IPS DF 4.7 (cell line): ENCODE data around the gene PERM1.
"Not testable (repeated sequence)": the region's sequence is repeated elsewhere in the genome, so short reads cannot be mapped to it uniquely, and the experiment has no call there.

Source experiments
- DNase-seq: peaks from one replicate; pipeline ENCODE4 v3.0.0-alpha.2; 2013; ENCODE audit warnings: low spot score; ENCODE audit errors: extremely low read depth

Gene PERM1

DNA sequence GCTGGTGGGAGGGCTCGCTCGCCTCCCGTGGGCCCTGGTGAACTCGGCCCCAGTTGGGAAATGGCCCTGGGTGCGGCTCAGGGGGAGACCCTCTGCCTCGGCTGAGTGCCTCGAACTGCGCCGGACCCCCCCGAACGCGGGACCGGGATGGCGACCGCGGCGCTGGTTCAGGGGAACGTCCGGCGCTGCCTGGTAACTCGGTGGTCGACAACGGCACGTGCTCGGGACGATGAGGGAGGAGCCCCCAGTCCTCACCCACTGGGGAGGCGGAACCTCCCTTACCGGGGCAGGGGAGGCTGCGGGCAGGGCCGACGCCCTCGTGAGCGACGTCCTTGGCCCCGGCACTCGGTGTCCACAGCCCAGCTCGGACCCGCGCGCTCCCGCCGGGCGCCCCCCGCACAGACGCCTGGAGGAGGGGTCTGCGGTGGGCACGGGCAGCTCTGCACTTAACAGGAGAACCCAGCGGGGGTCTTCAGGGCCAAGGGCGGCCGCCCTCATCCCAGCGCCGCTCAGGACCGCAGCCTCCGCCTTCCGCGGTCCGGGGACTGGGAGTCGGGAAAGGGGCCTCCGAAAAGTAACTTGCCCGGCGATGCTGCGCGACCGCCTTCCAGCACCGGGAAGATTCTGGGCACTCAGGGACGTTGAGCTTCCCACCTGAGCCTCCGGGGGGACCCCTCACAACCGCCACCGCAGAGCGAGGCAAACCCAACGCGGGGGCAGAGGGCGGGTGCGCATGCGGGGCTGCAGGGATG lies 16.3 kb upstream of the PERM1 start:
- no peak for DNase-seq

DNA sequence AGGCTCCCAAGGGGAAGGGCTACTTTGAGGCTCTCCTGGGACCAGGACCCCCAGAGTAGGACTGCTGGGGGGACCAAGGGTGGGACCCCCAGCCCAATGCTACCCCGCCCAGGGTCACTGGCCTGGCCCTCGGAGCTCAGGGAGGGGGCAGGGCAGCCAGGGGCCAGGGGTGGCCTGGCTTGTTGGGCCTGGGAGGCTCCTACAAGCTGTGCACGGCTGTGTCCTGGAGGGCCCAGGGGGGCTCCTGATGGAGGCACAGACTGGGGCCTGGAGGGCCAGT lies 15.8 kb upstream of the PERM1 start:
- DNase-seq = no peak

DNA sequence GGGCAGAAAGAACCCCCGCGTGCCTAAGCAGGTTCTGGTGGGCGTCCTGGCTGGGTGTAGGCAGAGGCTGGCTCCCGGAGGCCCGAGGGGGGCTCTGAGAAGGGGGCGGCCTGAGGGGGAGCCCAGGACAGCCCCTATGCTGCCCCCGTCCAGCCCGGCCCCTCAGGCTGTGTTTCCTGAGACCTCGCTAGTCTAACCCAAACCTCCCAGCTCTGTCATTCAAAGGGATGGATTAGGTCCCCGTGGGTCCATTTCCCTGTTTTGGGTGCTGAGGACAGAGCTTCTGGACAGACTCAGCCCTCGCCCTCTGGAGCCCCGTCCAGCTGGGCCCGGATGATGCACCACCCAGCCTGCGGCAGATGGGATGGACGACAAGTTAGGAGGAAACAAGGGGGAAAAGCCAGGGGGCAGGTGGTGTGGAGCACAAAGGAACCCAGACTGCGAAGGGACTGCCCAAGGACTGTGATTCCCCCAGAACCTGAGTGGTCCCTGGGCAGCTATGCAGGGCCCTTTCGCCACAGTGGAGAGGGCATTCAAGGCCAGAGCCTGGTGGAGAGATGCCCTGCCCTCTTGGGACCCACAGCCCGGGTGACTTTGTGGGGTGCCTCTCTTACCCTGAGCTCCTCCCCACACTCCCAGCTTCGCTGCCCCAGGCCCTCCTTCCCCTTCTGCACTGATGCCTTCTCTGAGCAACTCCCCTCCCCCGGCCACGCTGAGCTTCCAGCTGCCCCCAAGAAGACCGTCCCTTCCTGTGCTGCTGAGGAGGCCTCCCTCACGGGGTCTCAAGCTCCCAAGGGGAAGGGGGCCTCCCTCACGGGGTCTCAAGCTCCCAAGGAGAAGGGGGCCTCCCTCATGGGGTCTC lies 15.2 kb upstream of the PERM1 start:
- no peak for DNase-seq

DNA sequence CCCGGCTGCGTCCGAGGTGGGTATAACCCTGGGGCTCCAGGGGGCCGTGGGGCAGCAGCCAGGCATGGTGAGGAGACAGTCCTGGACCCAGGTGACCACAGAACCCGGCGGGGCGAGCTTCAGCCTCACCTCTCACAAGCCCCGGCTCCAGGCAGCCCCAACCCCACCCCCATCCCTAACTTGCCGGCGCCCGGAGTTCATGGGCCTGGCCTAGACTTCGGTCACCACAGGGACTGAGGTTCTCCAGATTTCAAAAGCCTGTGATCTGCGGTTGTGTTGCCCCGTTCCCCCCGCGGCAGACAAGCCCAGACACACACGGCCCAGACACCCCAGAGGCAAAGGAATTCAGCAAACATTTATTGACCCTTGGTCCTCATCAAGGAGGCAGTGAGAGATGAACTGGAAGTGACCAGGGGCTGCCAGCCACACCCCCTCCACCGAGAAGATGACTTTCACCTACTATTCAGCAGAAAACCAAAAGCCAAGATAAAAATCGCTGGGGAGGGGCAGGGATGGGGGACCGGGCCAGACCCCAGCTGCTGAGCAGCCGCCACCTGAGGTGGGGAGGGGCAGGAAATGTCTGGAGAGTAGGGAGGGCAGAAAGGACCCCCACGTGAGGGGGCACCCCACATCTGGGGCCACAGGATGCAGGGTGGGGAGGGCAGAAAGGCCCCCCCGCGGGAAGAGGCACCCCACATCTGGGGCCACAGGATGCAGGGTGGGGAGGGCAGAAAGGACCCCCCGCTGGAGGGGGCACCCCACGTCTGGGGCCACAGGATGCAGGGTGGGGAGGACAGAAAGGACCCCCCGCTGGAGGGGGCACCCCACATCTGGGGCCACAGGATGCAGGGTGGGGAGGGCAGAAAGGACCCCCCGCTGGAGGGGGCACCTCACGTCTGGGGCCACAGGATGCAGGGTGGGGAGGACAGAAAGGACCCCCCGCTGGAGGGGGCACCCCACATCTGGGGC lies 14.1 kb upstream of the PERM1 start:
- no peak for DNase-seq

DNA sequence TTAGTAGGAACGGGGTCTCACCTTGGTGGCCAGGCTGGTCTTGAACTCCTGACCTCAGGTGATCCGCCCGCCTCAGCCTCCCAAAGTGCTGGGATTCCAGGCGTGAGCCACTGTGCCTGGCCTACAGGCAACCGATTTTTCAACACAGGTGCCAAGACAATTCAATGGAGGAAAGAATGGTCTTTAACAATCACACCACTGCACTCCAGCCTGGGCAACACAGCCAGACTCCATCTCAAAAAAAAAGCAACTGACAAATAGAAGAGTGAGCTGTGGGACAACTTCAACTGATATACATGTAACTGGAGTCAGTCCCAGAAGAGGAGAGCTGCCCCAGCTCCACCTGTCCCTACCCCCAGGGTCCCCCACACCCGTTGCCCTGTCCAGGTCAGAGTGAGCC lies 12.7 kb upstream of the PERM1 start:
- not testable (repeated sequence) for DNase-seq

DNA sequence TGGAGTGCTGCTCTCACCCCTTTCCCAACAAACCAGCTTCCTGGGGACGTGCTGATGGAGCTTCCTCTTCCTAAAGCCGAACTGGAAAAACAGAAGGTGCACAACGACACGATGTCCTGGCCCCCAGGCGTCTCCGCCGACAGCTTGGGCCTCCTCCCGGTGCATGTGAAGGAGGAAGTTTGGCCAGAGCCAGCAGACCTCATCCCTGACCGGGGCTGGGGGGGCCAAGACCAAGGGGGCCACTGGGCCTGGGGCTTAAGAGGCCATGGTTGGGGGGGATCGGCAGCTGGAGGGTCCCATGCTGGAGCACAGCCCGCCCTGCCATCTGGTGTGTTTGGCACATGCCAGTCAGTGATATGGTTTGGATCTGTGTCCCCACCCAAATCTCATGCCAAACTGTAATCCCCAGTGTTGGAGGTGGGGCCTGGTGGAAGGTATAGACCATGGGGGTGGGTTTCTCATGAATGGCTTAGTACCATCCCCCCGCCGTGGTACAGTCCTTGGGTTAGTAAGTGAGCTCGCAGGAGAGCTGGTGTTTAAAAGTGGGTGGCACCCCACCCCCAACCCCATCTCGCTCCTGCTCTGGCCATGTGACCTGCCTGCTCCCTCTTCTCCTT lies 11.6 kb upstream of the PERM1 start:
- no peak for DNase-seq

DNA sequence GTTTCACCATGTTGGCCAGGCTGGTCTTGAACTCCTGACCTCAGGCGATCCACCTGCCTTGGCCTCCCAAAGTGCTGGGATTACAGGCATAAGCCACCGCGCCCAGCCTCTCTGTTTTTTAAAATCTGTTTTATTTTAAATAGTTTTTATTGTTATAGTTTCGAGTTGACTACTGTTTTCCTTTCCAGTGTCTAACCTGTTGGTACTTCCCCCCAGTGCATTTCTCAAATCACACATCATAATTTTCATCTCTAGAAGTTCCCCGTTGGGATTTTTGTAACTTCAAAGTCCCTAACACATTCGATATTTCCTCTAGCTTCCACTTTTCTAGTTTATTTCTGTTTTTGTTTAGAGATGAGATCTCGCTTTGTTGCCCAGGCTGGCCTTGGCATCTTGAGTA lies 10.5 kb upstream of the PERM1 start:
- DNase-seq = no peak

DNA sequence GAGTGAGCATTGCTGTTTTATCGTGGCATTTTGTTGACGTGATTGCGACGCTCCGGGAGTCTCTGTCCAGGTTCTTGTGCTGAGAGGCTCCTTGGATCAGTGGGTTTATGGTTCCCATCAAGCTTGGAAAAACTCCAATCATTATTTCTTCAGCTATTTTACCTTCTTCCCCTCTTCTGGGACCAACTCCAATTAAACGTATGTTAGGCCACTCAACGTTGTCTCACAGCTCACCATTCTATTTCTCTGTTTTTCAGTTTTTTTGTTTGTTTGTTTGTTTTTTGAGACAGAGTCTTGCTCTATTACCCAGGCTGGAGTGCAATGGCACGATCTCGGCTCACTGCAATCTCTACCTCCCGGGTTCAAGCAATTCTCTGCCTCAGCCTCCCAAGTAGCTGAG lies 10.0 kb upstream of the PERM1 start:
- no peak for DNase-seq

DNA sequence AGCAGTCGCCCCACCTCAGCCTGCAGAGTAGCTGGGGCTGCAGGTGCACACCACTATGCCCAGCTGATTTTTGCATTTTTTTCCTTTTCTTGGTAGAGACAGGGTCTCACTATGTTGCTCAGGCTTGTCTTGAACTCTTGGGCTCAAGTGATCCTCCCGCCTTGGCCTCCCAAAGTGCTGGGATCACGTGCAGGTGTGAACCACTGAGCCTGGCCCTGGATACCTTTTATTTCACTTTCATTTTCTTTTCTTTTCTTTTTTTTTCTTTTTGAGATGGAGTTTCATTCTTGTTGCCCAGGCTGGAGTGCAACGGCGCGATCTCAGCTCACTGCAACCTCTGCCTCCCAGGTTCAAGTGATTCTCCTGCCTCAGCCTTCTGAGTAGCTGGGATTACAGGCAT lies 9.4 kb upstream of the PERM1 start:
- not testable (repeated sequence) for DNase-seq

DNA sequence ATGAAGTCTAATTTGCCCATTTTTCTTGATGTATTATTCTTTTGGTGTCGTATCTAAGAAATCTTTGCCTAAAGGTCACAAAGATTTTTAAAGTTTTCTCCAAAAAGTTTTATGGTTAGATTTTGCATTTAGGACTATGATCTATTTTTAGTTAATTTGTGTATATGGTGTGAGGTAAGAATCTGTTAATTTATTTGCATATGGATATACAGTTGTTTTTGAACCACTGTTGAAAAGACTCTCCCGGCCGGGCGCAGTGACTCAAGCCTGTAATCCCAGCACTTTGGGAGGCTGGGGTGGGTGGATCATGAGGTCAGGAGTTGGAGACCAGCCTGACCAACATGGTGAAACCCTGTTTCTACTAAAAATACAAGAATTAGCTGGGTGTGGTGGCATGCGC lies 6.2 kb upstream of the PERM1 start:
- not testable (repeated sequence) for DNase-seq

DNA sequence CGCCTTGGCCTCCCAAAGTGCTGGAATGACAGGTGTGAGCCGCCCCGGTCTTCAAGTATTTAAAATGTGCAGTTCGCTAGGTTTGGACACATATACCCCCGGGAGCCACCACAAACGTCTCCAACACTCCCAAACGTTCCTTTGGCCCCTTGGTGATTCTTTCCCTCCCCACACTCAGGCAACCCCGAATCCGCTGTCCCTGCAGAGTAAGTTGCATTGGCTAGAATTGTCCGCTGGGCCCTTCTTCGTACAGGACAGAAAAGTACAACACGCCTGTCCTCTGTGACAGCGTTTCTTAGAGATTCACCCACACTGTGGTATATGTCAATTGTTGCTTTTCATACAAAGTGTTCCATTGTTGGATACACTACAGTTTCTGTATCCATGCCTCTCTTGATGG lies 3.2 kb upstream of the PERM1 start:
- no peak for DNase-seq

DNA sequence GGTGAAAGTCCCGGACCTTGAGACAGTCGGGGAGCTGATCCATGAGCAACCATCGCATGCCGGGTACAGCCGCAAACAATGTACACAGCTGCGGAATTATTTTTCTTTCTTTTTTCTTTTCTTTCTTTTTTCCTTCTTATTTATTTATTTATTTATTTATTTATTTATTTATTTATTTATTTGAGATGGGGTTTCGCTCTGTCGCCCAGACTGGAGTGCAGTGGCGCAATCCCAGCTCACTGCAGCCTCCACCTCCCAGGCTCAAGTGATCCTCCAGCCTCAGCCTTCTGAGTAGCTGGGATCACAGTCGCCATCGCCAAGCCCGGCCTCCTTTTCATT lies 2.6 kb upstream of the PERM1 start:
- no peak for DNase-seq

DNA sequence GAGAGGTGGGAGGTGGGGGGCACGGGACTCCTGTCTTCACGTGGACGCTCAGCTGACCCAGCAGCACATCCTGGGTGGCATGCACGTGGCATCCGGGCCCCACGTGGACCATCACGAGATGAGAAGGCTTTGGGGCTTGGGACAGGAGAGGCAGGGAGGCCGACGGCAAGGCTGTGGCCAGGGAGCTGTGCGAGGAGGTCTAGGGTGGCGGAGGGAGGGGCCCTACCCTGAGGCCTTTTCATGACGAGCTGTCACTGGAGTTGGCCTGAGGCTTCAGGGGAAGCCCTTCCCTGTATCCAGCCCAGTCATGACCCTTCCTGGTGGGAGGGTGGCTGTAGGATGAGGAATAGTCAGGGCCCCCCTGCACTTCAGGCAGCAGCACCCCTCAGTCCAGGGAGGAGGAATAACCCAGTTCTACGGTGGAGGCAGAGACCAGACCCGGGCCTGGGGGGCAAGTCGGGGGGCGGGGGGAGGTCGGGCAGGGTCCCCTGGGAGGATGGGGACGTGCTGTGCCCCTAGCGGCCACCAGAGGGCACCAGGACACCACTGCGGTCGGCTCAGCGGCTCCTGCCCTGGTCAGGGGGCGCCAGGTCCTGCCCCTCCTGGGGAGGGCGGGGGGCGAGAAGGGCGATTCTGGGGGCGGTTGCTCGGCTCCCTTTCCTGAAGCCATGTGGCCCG lies 2.0 kb upstream of the PERM1 start:
- DNase-seq = no peak

DNA sequence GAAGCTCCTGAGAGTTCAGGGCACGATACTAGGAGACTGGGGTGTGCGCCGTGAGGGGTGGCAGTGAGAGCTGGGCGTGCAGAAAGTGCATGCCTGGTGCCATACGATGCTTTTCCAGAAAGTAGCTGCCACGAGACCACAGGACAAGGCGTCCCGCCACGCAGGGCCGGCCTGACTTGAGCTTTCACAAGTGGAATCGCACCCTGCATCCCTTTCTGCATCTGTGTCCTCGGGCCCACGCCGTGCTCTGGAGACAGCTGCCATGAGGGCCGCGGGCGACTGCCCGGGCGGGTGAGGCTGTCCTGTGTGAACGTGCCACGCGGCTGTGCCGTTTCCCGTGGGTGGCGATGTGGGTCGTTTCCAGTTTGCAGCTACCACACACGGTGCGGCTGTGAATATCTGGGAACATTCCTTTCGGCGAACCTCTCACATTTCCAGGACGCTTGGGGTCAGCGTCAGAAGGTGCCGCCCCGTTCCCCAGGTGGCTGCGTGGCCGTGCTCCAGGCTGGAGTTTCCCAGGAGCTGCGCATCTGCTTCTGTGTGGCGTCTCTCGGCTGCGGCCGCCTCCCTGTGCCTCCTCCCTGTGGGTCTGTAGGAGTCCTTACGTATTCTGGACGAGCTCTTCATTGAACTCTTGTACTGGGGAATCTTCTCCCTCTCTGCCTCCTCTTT lies 1.0 kb upstream of the PERM1 start:
- DNase-seq = no peak

DNA sequence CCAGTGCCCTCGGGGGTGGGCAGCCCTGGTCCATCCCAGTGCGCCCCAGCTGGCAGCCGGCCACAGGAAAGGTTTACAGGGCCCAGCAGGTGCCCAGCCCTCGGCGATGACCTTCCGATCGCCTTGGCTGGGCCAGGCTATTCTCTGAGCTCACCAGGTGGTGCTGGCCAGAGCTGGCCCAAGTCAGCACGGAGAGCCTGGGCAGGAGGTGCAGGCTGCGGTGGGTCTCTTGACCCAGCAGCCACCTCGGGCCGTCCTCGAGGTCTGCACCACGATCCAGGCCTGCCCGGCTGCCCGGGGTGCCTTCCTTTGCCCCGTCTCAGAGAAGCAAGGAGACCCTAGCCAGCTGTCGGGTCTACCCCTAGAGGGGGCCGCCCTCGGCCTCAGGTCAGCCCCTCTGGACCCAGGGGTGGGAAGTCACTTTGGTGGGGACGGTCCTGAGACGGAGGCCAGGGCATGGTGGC lies 370 bp downstream of the PERM1 start:
- no peak for DNase-seq

DNA sequence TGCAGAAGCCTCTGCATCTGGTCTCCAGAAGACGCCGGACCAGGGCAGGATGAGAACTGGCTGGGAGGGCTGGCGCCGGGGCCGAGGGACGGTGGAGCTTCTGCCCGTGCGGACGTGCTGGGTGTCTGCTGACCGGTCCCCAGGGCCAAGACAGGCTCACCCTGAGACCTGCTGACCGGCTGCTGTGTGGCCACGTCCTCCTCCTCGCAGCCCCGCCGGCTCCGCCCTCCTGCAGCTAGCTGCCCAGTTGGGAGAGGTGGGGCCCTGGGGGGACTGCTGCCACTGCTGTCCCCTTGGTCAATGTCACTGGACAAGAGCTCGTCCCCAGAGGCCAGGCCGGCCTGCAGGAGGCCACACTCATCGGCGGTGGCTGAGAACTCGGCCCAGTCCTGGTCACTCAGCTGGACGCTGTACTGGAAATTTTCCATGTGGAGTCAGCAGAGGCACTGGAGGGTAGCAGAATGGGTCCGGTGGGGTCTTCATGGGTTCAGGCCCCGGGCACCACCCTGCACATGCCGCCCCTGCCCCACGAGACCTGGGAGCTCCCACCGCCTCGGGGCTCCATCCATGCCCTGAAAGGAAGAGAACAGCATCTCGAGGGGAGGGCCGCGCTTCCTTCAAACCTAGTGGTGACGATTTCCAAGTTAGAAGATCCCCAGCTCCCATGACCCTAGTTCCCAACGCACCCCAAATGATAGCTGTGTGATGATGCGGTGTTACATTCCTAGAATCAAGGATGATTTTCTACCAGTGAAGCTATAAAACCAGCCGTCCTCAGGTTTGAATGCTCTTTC lies 1.1 kb downstream of the PERM1 start:
- no peak for DNase-seq

DNA sequence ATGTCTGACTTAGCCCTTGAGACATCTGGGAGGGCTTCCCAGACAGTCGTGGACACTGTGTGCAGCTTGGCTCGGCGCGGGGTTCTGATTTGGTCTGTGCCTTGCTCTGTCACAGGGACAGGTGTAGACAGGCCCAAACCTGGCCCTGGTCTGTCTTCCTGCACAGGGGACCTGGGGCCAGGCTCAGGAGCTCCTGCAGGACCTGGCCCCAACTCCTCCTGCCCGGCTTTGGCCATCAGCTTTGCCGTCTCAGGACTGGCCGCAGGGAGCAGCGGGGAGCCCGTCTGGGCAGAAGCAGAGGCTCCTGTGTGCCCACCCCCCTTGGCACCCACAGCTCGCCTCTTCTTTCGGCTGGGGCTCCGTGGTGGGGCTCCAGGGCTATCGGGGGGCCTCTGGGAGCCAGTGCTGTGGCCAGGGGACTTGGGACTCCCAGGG lies 1.7 kb downstream of the PERM1 start:
- DNase-seq = no peak

DNA sequence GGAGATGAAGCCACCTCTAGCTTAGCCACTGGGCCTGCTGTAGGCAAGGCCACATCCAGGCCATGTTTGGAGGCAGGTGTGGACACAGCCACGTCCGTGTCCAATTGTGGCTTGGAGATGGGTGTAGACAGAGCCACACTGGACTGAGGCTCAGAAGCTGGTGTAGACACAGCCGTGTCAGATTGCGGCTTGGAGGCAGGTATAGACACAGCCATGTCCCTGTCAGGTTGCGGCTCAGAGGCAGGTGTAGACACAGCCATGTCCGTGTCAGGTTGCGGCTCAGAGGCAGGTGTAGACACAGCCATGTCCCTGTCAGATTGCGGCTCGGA lies 2.2 kb downstream of the PERM1 start:
- no peak for DNase-seq

DNA sequence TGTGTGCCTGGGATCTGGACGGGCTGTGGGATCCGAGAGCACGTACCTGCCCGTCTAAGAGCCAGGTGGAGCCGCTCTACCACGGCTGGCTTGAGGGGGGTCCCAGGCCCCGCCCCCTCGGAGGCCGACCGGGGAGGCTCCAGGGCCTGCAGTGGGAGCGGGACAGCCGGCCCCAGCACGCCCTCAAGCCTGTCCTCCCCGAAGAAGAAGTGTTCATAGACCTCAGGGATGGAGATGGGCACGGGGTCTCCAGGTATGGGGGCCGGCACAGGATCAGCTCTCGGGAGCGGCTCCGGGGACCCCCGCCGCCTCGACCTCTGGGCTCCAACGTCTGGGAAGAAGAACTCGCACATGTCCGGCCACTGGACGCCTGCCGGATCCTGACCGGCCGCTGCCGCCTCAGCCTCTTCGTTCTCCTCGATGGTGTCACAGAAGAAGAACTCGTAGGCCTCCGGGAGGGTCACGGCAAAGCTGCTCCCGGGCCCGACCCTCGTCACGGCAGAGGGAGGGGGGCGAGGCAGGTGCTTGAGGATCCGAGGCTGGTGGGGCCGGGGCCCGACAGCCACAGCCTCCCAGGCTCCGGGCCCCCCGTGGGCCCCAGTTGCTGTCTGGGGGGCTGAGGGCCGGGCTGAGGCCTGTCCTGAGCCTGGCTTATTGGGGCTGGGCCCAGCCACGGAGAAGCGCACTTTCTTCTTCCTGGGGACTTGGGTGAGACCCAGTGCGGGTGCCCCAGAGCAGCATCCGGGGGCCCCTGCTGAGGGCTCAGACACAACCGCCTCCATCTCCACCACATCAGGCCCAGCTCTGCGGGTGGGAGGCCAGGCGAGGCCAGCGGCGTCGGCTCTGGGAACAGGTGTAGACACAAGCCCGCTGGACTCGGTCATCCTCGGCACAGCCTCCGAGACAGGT lies 2.8 kb downstream of the PERM1 start:
- no peak for DNase-seq
